ENCODE results near the gene MSI2.

GRCh38 chr17:57633236-57633635 lies 376.9 kb downstream of the MSI2 start:
- TF ChIP-seq CTCF (IDR thresholded peaks at IDR 0.05) (no peak), POLR2A (IDR thresholded peaks at IDR 0.05) (no peak)

All from right lobe of liver (tissue), 4 donors.